ENCODE data around the gene RPL22L1. TPM values are rescaled to one million over a fixed set of nuclear protein-coding genes. Genes with fewer than 3 reads are reported as not detected.

The RPL22L1 gene
- total and polyA plus RNA-seq, 2 experiments from 2014 or later = 216 to 441 TPM

GRCh38 chr3:170844377-170844776 lies 25.6 kb downstream of the RPL22L1 start:
- no peak overlapping the region for H2AFZ ChIP-seq
- H3K4me1 ChIP-seq (ENCODE audit: insufficient read depth) = peaks cover 10% of the 10 kb centered on the region
- no peak for DNase-seq (ENCODE audit: low spot score)
- no peaks in the 10 kb centered on the region for H3F3A ChIP-seq (replicated peaks; ENCODE audit: low read depth)
- no peaks in the 10 kb centered on the region for H3K27me3 Mint-ChIP-seq (ENCODE audit: insufficient read depth, low read depth, poor library complexity)
- no peaks in the 10 kb centered on the region for H4K20me1 ChIP-seq (replicated peaks; ENCODE audit: insufficient read depth)
- peaks cover 16% of the 10 kb centered on the region for H3K4me1 Mint-ChIP-seq
- no peak for ATAC-seq
- H3K4me3 ChIP-seq = no peak overlapping the region
- no peak for TF ChIP-seq NANOG (IDR thresholded peaks at IDR 0.05; ENCODE audit: borderline replicate concordance)
- TF ChIP-seq POLR2AphosphoS5 (IDR thresholded peaks at IDR 0.05; ENCODE audit: low read depth) = no peak
- TF ChIP-seq JUNB (IDR thresholded peaks at IDR 0.05; ENCODE audit: unreplicated experiment) = no peak
- no peak for TF ChIP-seq CREB1 (CRISPR knock-in tag; IDR thresholded peaks at IDR 0.05; ENCODE audit: low read depth)
- no peak for TF ChIP-seq EZH2 (IDR thresholded peaks at IDR 0.05; ENCODE audit: low read depth, unreplicated experiment)
- no peak for TF ChIP-seq STAT1 (IDR thresholded peaks at IDR 0.05; ENCODE audit: unreplicated experiment)
- no peak for TF ChIP-seq ZNF331 (CRISPR knock-in tag; IDR thresholded peaks at IDR 0.05; ENCODE audit: low read depth)
- no peak for TF ChIP-seq REST (IDR thresholded peaks at IDR 0.05; ENCODE audit: unreplicated experiment)
- TF ChIP-seq ZNF462 (CRISPR knock-in tag; IDR thresholded peaks at IDR 0.05) = no peak
- H3K27ac ChIP-seq (ENCODE audit: low read depth) = no peak overlapping the region
- no peaks in the 10 kb centered on the region for H3K27me3 ChIP-seq (ENCODE audit: insufficient read depth)
- H3K9me3 Mint-ChIP-seq = no peaks in the 10 kb centered on the region
- H3K4me2 ChIP-seq = no peak overlapping the region
- H3K27ac Mint-ChIP-seq = no peak overlapping the region
- no peak overlapping the region for H3K4me3 Mint-ChIP-seq
- H3K9me2 ChIP-seq (ENCODE audit: insufficient read depth) = no peaks in the 10 kb centered on the region
- no peaks in the 10 kb centered on the region for H3K36me3 Mint-ChIP-seq (ENCODE audit: low read depth)
- H3K79me2 ChIP-seq (replicated peaks; ENCODE audit: insufficient read depth) = no peaks in the 10 kb centered on the region
- H3K36me3 ChIP-seq (ENCODE audit: insufficient read depth) = no peaks in the 10 kb centered on the region

Measured in GM23338 (cell line).